Immature natural killer cell (primary cell): ENCODE results near the gene ELL. TPM values are rescaled to one million over a fixed set of nuclear protein-coding genes. Genes with fewer than 3 reads are reported as not detected.

Source experiments
- DNase-seq, 3 donors: peaks; one replicate each; pipeline ENCODE4 v3.0.0; 2022; ENCODE audit warnings: mixed read lengths in 1 of 3
- H3K27ac Mint-ChIP-seq, 6 donors: one replicate each; pipeline ENCODE4 v1.8.0; 2020; ENCODE audit warnings: mixed read lengths in 6 of 6, mild to moderate bottlenecking in 5 of 6, inconsistent platforms in 4 of 6, moderate library complexity in 3 of 6
- H3K27me3 Mint-ChIP-seq, 3 donors: one replicate each; pipeline ENCODE4 v1.8.0; 2020 to 2021; ENCODE audit warnings: low read depth in 3 of 3, mild to moderate bottlenecking in 3 of 3, mixed read lengths in 3 of 3, moderate library complexity in 3 of 3, inconsistent platforms in 1 of 3
- H3K36me3 Mint-ChIP-seq, 3 donors: one replicate each; pipeline ENCODE4 v1.8.0; 2020; ENCODE audit warnings: mixed read lengths in 3 of 3, inconsistent platforms in 2 of 3, mild to moderate bottlenecking in 2 of 3
- H3K4me1 Mint-ChIP-seq, 2 donors: one replicate each; pipeline ENCODE4 v1.8.0; 2020; ENCODE audit warnings: inconsistent platforms in 2 of 2, mild to moderate bottlenecking in 2 of 2, mixed read lengths in 2 of 2, moderate library complexity in 1 of 2
- H3K4me3 Mint-ChIP-seq, 5 donors: one replicate each; pipeline ENCODE4 v1.8.0; 2020; ENCODE audit warnings: mild to moderate bottlenecking in 5 of 5, mixed read lengths in 5 of 5, inconsistent platforms in 3 of 5, moderate library complexity in 3 of 5
- H3K9me3 Mint-ChIP-seq, 6 donors: one replicate each; pipeline ENCODE4 v1.8.0; 2020; ENCODE audit warnings: mild to moderate bottlenecking in 6 of 6, mixed read lengths in 6 of 6, inconsistent platforms in 4 of 6, moderate library complexity in 3 of 6
- polyA plus RNA-seq, 3 donors: library from polyadenylated mRNA; unstranded; fragments of 300-500 nt; fragmentation: Illumina TruSeq; gene quantifications; one replicate each; pipeline ENCODE4 v1.2.3, GENCODE V29; 2021

ELL gene
- polyA plus RNA-seq, 3 donors from 2014 or later, result 9.1 to 21.1 (median 11.1) TPM

- Mint-ChIP-seq H3K4me1 (peaks cover 79 to 84% of the 10 kb centered on the region in 2 donors), H3K9me3 (no peaks in the 10 kb centered on the region), H3K36me3 (no peaks in the 10 kb centered on the region), H3K4me3 (no peak overlapping the region), H3K27ac (peak overlapping the region; percentile 18 to 96 (median 84)), H3K27me3 (peaks cover 7 to 24% (median 18%) of the 10 kb centered on the region in 3 donors)
- no peak for DNase-seq
Observed at GRCh38 chr19:18487576-18488402, 34.1 kb downstream of the ELL start.

- Mint-ChIP-seq H3K27ac (peak overlapping the region; percentile 45 to 96 (median 84)), H3K4me3 (peak overlapping the region in 1 of 5 donors; percentile 67), H3K4me1 (peaks cover 73 to 74% of the 10 kb centered on the region in 2 donors), H3K9me3 (no peaks in the 10 kb centered on the region), H3K36me3 (no peaks in the 10 kb centered on the region), H3K27me3 (peaks cover 7 to 19% (median 13%) of the 10 kb centered on the region in 3 donors)
- DNase-seq, result no peak
Observed at GRCh38 chr19:18486746-18487145, 35.1 kb downstream of the ELL start.

GRCh38 chr19:18484992-18485391 lies 36.9 kb downstream of the ELL start:
- peak overlapping the region in 5 of 6 donors; percentile 45 to 84 (median 73) for H3K27ac Mint-ChIP-seq
- peaks cover 4 to 20% (median 8%) of the 10 kb centered on the region in 3 donors for H3K27me3 Mint-ChIP-seq
- no peak overlapping the region for H3K4me3 Mint-ChIP-seq
- H3K9me3 Mint-ChIP-seq, result no peaks in the 10 kb centered on the region
- no peaks in the 10 kb centered on the region for H3K36me3 Mint-ChIP-seq
- DNase-seq, result no peak
- peaks cover 70 to 71% of the 10 kb centered on the region in 2 donors for H3K4me1 Mint-ChIP-seq

- Mint-ChIP-seq H3K4me3 (no peak overlapping the region), H3K4me1 (peaks cover 71 to 75% of the 10 kb centered on the region in 2 donors), H3K9me3 (no peaks in the 10 kb centered on the region), H3K27me3 (peaks cover 7 to 22% (median 9%) of the 10 kb centered on the region in 3 donors), H3K27ac (peak overlapping the region in 5 of 6 donors; percentile 31 to 80 (median 72)), H3K36me3 (no peaks in the 10 kb centered on the region)
- no peak for DNase-seq
Observed at GRCh38 chr19:18483119-18483890, 38.6 kb downstream of the ELL start.

- peaks cover 71 to 77% of the 10 kb centered on the region in 2 donors for H3K4me1 Mint-ChIP-seq
- no peaks in the 10 kb centered on the region for H3K36me3 Mint-ChIP-seq
- H3K9me3 Mint-ChIP-seq, result no peaks in the 10 kb centered on the region
- H3K27me3 Mint-ChIP-seq, result peaks cover 7 to 26% (median 9%) of the 10 kb centered on the region in 3 donors
- DNase-seq, result no peak
- H3K4me3 Mint-ChIP-seq, result no peak overlapping the region
- peak overlapping the region; percentile 10 to 69 (median 46) for H3K27ac Mint-ChIP-seq
Observed at GRCh38 chr19:18481505-18482222, 40.2 kb downstream of the ELL start.

GRCh38 chr19:18480006-18480691 lies 41.7 kb downstream of the ELL start:
- Mint-ChIP-seq H3K4me1 (peaks cover 75 to 79% of the 10 kb centered on the region in 2 donors), H3K4me3 (peak overlapping the region; percentile 51 to 85 (median 67))

GRCh38 chr19:18478545-18479311 lies 43.1 kb downstream of the ELL start:
- no peaks in the 10 kb centered on the region for H3K36me3 Mint-ChIP-seq
- peak; percentile 62 to 72 (median 68) for DNase-seq
- H3K27me3 Mint-ChIP-seq, result peaks cover 11 to 25% (median 14%) of the 10 kb centered on the region in 3 donors

More at GRCh38 chr19:18480006-18480691, 41.7 kb downstream of the ELL start:
- no peaks in the 10 kb centered on the region for H3K36me3 Mint-ChIP-seq
- H3K27ac Mint-ChIP-seq, result peak overlapping the region; percentile 86 to 99 (median 97)
- peaks cover 10 to 23% (median 13%) of the 10 kb centered on the region in 3 donors for H3K27me3 Mint-ChIP-seq
- DNase-seq, result no peak
- H3K9me3 Mint-ChIP-seq, result no peaks in the 10 kb centered on the region

GRCh38 chr19:18477974-18478373 lies 43.9 kb downstream of the ELL start:
- H3K4me3 Mint-ChIP-seq, result peak overlapping the region; percentile 5 to 84 (median 41)
- no peaks in the 10 kb centered on the region for H3K36me3 Mint-ChIP-seq
- peaks cover 11 to 26% (median 13%) of the 10 kb centered on the region in 3 donors for H3K27me3 Mint-ChIP-seq
- H3K4me1 Mint-ChIP-seq, result peaks cover 86% of the 10 kb centered on the region in 2 donors
- H3K9me3 Mint-ChIP-seq, result no peaks in the 10 kb centered on the region
- no peak for DNase-seq
- H3K27ac Mint-ChIP-seq, result peak overlapping the region; percentile 80 to 99 (median 97)

More at GRCh38 chr19:18478545-18479311, 43.1 kb downstream of the ELL start:
- H3K4me1 Mint-ChIP-seq, result peaks cover 82 to 86% of the 10 kb centered on the region in 2 donors
- H3K9me3 Mint-ChIP-seq, result no peaks in the 10 kb centered on the region
- peak overlapping the region; percentile 91 to 99 (median 98) for H3K27ac Mint-ChIP-seq
- peak overlapping the region; percentile 73 to 85 (median 84) for H3K4me3 Mint-ChIP-seq

GRCh38 chr19:18477042-18477779 lies 44.7 kb downstream of the ELL start:
- no peaks in the 10 kb centered on the region for H3K9me3 Mint-ChIP-seq
- peaks cover 11 to 26% (median 13%) of the 10 kb centered on the region in 3 donors for H3K27me3 Mint-ChIP-seq
- H3K4me1 Mint-ChIP-seq, result peaks cover 86 to 88% of the 10 kb centered on the region in 2 donors
- H3K36me3 Mint-ChIP-seq, result no peaks in the 10 kb centered on the region
- peak in 2 of 3 donors; percentile 43 to 47 for DNase-seq
- H3K4me3 Mint-ChIP-seq, result peak overlapping the region; percentile 5 to 75 (median 42)
- peak overlapping the region; percentile 80 to 99 (median 97) for H3K27ac Mint-ChIP-seq

- Mint-ChIP-seq H3K36me3 (no peaks in the 10 kb centered on the region), H3K27me3 (peaks cover 11 to 26% (median 13%) of the 10 kb centered on the region in 3 donors), H3K9me3 (no peaks in the 10 kb centered on the region), H3K4me3 (peak overlapping the region; percentile 24 to 75 (median 42)), H3K4me1 (peaks cover 86 to 88% of the 10 kb centered on the region in 2 donors), H3K27ac (peak overlapping the region; percentile 80 to 99 (median 97))
- DNase-seq, result no peak
Observed at GRCh38 chr19:18476507-18477041, 45.3 kb downstream of the ELL start.

GRCh38 chr19:18475762-18476331 lies 46.0 kb downstream of the ELL start:
- peaks cover 79 to 80% of the 10 kb centered on the region in 2 donors for H3K4me1 Mint-ChIP-seq
- H3K36me3 Mint-ChIP-seq, result no peaks in the 10 kb centered on the region
- H3K27ac Mint-ChIP-seq, result peak overlapping the region; percentile 95 to 99 (median 98)
- H3K9me3 Mint-ChIP-seq, result no peaks in the 10 kb centered on the region
- DNase-seq, result no peak
- H3K4me3 Mint-ChIP-seq, result peak overlapping the region; percentile 68 to 85 (median 75)
- H3K27me3 Mint-ChIP-seq, result peaks cover 11 to 23% (median 11%) of the 10 kb centered on the region in 3 donors
